GM10248 (cell line): ENCODE results near the gene TIGD6.

ENCODE experiments used
- CTCF ChIA-PET: fragments of 300-600 bp; sonication (Branson Sonifier 250); formaldehyde crosslinking; extraction: SDS; loops from one replicate; lab custom pipeline; 2021; ENCODE audit warnings: antibody characterized with exemption; lab: Yijun Ruan, JAX
- POLR2A ChIA-PET: fragments of 350-650 bp; sonication (Branson Sonifier 250); formaldehyde crosslinking; extraction: SDS; loops from one replicate; lab custom pipeline; 2020; ENCODE audit warnings: antibody characterized with exemption; lab: Yijun Ruan, JAX
- DNase-seq: peaks from one replicate; pipeline ENCODE4 v3.0.0; 2012; ENCODE audit errors: extremely low spot score
- CTCF ChIP-seq: IDR thresholded peaks from 2 replicates; pipeline ENCODE4 v1.5.1; 2012; ENCODE audit warnings: mild to moderate bottlenecking, low read depth; ENCODE audit errors: extremely low read depth, missing control alignments, control extremely low read depth

Gene TIGD6

GRCh38 chr5:149990518-149991376 is 9.7 kb downstream of the TIGD6 start:
- peak; percentile 90 for TF ChIP-seq CTCF
- ChIA-PET CTCF (interaction anchor here (0.6 to 5.1 kb wide), 52 partner anchors 9 to 610 kb away, joined by 3 to 118 read pairs (median 5); partner anchors contain the start of genes CSNK1A1, HMGXB3, SLC26A2 and TIGD6), POLR2A (interaction anchor here (0.8 kb wide), 1 partner anchor 9 kb away, joined by 3 read pairs; no protein-coding TSS in a partner anchor)
- DNase-seq: peak; percentile 70

GRCh38 chr5:149988126-149988525 is 12.3 kb downstream of the TIGD6 start:
- DNase-seq: no peak
- ChIA-PET CTCF (interaction anchor here (2.4 kb wide), 1 partner anchor 154 kb away, joined by 11 read pairs; no protein-coding TSS in a partner anchor), POLR2A (no interaction called here)
- no peak for TF ChIP-seq CTCF

GRCh38 chr5:149982505-149982904 is 17.9 kb downstream of the TIGD6 start:
- ChIA-PET CTCF (interaction anchor here (1.1 to 3.0 kb wide), 9 partner anchors 9 to 126 kb away, joined by 3 to 14 read pairs (median 5); partner anchors contain the start of genes SLC26A2 and TIGD6), POLR2A (no interaction called here)
- TF ChIP-seq CTCF: no peak
- DNase-seq: no peak

- ChIA-PET POLR2A (no interaction called here), CTCF (interaction anchor here (1.3 to 2.6 kb wide), 7 partner anchors 9 to 147 kb away, joined by 3 to 14 read pairs (median 6); partner anchors contain the start of genes HMGXB3 and TIGD6)
- DNase-seq: no peak
- no peak for TF ChIP-seq CTCF
These were observed 19.2 kb downstream of the TIGD6 start for GRCh38 chr5:149981206-149981605.

GRCh38 chr5:149979896-149980295 is 20.6 kb downstream of the TIGD6 start:
- CTCF ChIA-PET: interaction anchor here (1.2 to 2.6 kb wide), 4 partner anchors 11 to 361 kb away, joined by 3 to 13 read pairs (median 5); partner anchors contain the start of genes HMGXB3 and TIGD6
- DNase-seq: no peak
- no peak for TF ChIP-seq CTCF
- POLR2A ChIA-PET: no interaction called here

- CTCF ChIA-PET: interaction anchor here (1.2 to 3.6 kb wide), 3 partner anchors 11 to 18 kb away, joined by 4 to 14 read pairs (median 4); no protein-coding TSS in a partner anchor
These were observed 25.0 kb downstream of the TIGD6 start for GRCh38 chr5:149975409-149975808.

More at GRCh38 chr5:149975409-149975808, 25.0 kb downstream of the TIGD6 start:
- DNase-seq: no peak
- POLR2A ChIA-PET: no interaction called here
- no peak for TF ChIP-seq CTCF
